ENCODE data around the gene SYF2. TPM values are rescaled to one million over a fixed set of nuclear protein-coding genes. Genes with fewer than 3 reads are reported as not detected.

Gene SYF2
- total and polyA plus RNA-seq, 2 of the 13 experiments (the other 11 are each of a cell fraction or from before 2014, with no cell fraction given), result 17.8 to 34.1 TPM

- TF ChIP-seq HNF1A (IDR thresholded peaks at IDR 0.05; ENCODE audit: low read depth), result no peak
- no peak for TF ChIP-seq HNF1A (CRISPR knock-in tag; IDR thresholded peaks at IDR 0.05; ENCODE audit: borderline replicate concordance)
- TF ChIP-seq, protein P1, sequence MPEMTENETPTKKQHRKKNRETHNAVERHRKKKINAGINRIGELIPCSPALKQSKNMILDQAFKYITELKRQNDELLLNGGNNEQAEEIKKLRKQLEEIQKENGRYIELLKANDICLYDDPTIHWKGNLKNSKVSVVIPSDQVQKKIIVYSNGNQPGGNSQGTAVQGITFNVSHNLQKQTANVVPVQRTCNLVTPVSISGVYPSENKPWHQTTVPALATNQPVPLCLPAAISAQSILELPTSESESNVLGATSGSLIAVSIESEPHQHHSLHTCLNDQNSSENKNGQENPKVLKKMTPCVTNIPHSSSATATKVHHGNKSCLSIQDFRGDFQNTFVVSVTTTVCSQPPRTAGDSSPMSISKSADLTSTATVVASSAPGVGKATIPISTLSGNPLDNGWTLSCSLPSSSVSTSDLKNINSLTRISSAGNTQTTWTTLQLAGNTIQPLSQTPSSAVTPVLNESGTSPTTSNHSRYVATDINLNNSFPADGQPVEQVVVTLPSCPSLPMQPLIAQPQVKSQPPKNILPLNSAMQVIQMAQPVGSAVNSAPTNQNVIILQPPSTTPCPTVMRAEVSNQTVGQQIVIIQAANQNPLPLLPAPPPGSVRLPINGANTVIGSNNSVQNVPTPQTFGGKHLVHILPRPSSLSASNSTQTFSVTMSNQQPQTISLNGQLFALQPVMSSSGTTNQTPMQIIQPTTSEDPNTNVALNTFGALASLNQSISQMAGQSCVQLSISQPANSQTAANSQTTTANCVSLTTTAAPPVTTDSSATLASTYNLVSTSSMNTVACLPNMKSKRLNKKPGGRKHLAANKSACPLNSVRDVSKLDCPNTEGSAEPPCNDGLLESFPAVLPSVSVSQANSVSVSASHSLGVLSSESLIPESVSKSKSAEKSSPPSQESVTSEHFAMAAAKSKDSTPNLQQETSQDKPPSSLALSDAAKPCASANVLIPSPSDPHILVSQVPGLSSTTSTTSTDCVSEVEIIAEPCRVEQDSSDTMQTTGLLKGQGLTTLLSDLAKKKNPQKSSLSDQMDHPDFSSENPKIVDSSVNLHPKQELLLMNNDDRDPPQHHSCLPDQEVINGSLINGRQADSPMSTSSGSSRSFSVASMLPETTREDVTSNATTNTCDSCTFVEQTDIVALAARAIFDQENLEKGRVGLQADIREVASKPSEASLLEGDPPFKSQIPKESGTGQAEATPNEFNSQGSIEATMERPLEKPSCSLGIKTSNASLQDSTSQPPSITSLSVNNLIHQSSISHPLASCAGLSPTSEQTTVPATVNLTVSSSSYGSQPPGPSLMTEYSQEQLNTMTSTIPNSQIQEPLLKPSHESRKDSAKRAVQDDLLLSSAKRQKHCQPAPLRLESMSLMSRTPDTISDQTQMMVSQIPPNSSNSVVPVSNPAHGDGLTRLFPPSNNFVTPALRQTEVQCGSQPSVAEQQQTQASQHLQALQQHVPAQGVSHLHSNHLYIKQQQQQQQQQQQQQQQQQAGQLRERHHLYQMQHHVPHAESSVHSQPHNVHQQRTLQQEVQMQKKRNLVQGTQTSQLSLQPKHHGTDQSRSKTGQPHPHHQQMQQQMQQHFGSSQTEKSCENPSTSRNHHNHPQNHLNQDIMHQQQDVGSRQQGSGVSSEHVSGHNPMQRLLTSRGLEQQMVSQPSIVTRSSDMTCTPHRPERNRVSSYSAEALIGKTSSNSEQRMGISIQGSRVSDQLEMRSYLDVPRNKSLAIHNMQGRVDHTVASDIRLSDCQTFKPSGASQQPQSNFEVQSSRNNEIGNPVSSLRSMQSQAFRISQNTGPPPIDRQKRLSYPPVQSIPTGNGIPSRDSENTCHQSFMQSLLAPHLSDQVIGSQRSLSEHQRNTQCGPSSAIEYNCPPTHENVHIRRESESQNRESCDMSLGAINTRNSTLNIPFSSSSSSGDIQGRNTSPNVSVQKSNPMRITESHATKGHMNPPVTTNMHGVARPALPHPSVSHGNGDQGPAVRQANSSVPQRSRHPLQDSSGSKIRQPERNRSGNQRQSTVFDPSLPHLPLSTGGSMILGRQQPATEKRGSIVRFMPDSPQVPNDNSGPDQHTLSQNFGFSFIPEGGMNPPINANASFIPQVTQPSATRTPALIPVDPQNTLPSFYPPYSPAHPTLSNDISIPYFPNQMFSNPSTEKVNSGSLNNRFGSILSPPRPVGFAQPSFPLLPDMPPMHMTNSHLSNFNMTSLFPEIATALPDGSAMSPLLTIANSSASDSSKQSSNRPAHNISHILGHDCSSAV (CRISPR knock-in tag; IDR thresholded peaks at IDR 0.05; ENCODE audit: borderline replicate concordance), result no peak
- peak; percentile 78; the same call in 1 of the 2 replicates for TF ChIP-seq CENPT (CRISPR knock-in tag; IDR thresholded peaks at IDR 0.05; ENCODE audit: low read depth)
- no peak for TF ChIP-seq E2F1 (CRISPR knock-in tag; IDR thresholded peaks at IDR 0.05)
- TF ChIP-seq, protein P2, sequence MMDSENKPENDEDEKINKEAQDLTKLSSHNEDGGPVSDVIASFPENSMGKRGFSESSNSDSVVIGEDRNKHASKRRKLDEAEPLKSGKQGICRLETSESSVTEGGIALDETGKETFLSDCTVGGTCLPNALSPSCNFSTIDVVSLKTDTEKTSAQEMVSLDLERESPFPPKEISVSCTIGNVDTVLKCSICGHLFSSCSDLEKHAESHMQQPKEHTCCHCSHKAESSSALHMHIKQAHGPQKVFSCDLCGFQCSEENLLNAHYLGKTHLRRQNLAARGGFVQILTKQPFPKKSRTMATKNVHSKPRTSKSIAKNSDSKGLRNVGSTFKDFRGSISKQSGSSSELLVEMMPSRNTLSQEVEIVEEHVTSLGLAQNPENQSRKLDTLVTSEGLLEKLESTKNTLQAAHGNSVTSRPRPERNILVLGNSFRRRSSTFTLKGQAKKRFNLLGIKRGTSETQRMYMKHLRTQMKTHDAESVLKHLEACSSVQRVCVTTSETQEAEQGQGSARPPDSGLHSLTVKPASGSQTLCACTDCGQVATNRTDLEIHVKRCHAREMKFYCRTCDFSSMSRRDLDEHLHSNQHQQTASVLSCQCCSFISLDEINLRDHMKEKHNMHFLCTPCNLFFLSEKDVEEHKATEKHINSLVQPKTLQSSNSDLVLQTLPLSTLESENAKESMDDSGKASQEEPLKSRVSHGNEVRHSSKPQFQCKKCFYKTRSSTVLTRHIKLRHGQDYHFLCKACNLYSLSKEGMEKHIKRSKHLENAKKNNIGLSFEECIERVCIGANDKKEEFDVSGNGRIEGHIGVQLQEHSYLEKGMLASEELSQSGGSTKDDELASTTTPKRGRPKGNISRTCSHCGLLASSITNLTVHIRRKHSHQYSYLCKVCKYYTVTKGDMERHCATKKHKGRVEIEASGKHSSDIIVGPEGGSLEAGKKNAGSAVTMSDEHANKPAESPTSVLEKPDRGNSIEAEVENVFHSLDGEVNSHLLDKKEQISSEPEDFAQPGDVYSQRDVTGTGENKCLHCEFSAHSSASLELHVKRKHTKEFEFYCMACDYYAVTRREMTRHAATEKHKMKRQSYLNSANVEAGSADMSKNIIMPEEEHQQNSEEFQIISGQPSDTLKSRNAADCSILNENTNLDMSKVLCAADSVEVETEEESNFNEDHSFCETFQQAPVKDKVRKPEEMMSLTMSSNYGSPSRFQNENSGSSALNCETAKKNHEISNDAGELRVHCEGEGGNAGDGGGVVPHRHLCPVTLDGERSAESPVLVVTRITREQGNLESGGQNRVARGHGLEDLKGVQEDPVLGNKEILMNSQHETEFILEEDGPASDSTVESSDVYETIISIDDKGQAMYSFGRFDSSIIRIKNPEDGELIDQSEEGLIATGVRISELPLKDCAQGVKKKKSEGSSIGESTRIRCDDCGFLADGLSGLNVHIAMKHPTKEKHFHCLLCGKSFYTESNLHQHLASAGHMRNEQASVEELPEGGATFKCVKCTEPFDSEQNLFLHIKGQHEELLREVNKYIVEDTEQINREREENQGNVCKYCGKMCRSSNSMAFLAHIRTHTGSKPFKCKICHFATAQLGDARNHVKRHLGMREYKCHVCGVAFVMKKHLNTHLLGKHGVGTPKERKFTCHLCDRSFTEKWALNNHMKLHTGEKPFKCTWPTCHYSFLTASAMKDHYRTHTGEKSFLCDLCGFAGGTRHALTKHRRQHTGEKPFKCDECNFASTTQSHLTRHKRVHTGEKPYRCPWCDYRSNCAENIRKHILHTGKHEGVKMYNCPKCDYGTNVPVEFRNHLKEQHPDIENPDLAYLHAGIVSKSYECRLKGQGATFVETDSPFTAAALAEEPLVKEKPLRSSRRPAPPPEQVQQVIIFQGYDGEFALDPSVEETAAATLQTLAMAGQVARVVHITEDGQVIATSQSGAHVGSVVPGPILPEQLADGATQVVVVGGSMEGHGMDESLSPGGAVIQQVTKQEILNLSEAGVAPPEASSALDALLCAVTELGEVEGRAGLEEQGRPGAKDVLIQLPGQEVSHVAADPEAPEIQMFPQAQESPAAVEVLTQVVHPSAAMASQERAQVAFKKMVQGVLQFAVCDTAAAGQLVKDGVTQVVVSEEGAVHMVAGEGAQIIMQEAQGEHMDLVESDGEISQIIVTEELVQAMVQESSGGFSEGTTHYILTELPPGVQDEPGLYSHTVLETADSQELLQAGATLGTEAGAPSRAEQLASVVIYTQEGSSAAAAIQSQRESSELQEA (CRISPR knock-in tag; IDR thresholded peaks at IDR 0.05; ENCODE audit: not compliant biosample characterization), result peak; percentile 8
Observed at GRCh38 chr1:25246600-25247023, 14.3 kb upstream of the SYF2 start (continued).

All from HepG2 (cell line).